HG03095 (cell line): ENCODE data around the gene U2AF2.

ENCODE experiments used
- ATAC-seq: cut with Tn5 transposase; IDR thresholded peaks from one replicate; pipeline ENCODE4 v1.9.1; 2021; ENCODE audit warnings: moderate library complexity; ENCODE audit not compliant: unreplicated experiment

The U2AF2 gene

GRCh38 chr19:55673465-55673864 is 18.6 kb downstream of the U2AF2 start:
- no peak for ATAC-seq

GRCh38 chr19:55673889-55674288 is 19.1 kb downstream of the U2AF2 start:
- no peak for ATAC-seq

- ATAC-seq = no peak
Measured at GRCh38 chr19:55674459-55674840, 19.6 kb downstream of the U2AF2 start.

- peak; percentile 44 for ATAC-seq
Measured at GRCh38 chr19:55674841-55675660, 20.2 kb downstream of the U2AF2 start, which contains the start of gene EPN1. TSS of gene EPN1 (plus strand) at chr19:55675226. CDS start at chr19:55678628, 3,402 bp downstream.

GRCh38 chr19:55675661-55676354 is 21.0 kb downstream of the U2AF2 start:
- ATAC-seq = no peak

GRCh38 chr19:55676383-55676782 is 21.5 kb downstream of the U2AF2 start:
- no peak for ATAC-seq

- no peak for ATAC-seq
Measured at GRCh38 chr19:55676889-55677505, 22.2 kb downstream of the U2AF2 start.

- no peak for ATAC-seq
Measured at GRCh38 chr19:55677572-55678028, 22.8 kb downstream of the U2AF2 start.

- peak; percentile 62 for ATAC-seq
Measured at GRCh38 chr19:55678121-55678671, 23.4 kb downstream of the U2AF2 start.

- no peak for ATAC-seq
Measured at GRCh38 chr19:55679343-55680257, 24.8 kb downstream of the U2AF2 start.

- ATAC-seq = no peak
Measured at GRCh38 chr19:55680339-55681130, 25.7 kb downstream of the U2AF2 start.

GRCh38 chr19:55681131-55682092 is 26.6 kb downstream of the U2AF2 start:
- ATAC-seq = no peak

GRCh38 chr19:55683449-55684261 is 28.8 kb downstream of the U2AF2 start:
- ATAC-seq = no peak

- ATAC-seq = no peak
Measured at GRCh38 chr19:55684946-55685681, 30.3 kb downstream of the U2AF2 start.

- no peak for ATAC-seq
Measured at GRCh38 chr19:55685776-55686175, 30.9 kb downstream of the U2AF2 start.

- no peak for ATAC-seq
Measured at GRCh38 chr19:55686311-55687050, 31.6 kb downstream of the U2AF2 start.
